Mammary epithelial cell (primary cell): Measurements from ENCODE around the gene CELSR1.

Source experiments
- CTCF ChIP-seq, 2 donors: IDR thresholded peaks in 1 of 2; conservative IDR thresholded peaks in 1 of 2; 2 replicates each; pipeline ENCODE4 v1.5.1; 2011 to 2012; ENCODE audit warnings: inconsistent platforms in 2 of 2, low read length in 2 of 2, mild to moderate bottlenecking in 2 of 2, control low read depth in 1 of 2, low read depth in 1 of 2; ENCODE audit not compliant: insufficient read depth in 1 of 2; ENCODE audit errors: extremely low read depth in 1 of 2
- EZH2 ChIP-seq: IDR thresholded peaks from 2 replicates; pipeline ENCODE4 v1.6.1; 2012; ENCODE audit warnings: low read length, inconsistent platforms, borderline replicate concordance

- TF ChIP-seq CTCF (conservative IDR thresholded peaks at IDR 0.05 in 1 of 2, IDR thresholded peaks at IDR 0.05 in 1 of 2; ENCODE audit: extremely low read depth in 1 of 2, insufficient read depth in 1 of 2, low read depth in 1 of 2, low read length in 2 of 2) (no peak), EZH2 (no peak)
Observed at GRCh38 chr22:46577368-46578249, 40.2 kb upstream of the CELSR1 start.
